Trophoblast cell (in vitro differentiated cells and primary cell): ENCODE results near the gene ZNF683.
A peak's percentile ranks its signal among the peaks of the same experiment; 100 is the strongest.

Source experiments
- DNase-seq, 2 donors: peaks; one replicate each; pipeline ENCODE4 v3.0.0-alpha.2; 2016
- H2AFZ ChIP-seq: 2 replicates; pipeline ENCODE4 v1.6.1; 2013; ENCODE audit warnings: low read length, moderate library complexity, mild to moderate bottlenecking; ENCODE audit not compliant: insufficient read depth, poor library complexity
- H2AK5ac ChIP-seq: 2 replicates; pipeline ENCODE4 v1.6.1; 2013; ENCODE audit warnings: mild to moderate bottlenecking, low read length
- H2BK120ac ChIP-seq: 2 replicates; pipeline ENCODE4 v1.6.1; 2013; ENCODE audit warnings: low read length, mild to moderate bottlenecking, moderate library complexity; ENCODE audit not compliant: insufficient read depth, poor library complexity
- H2BK12ac ChIP-seq: 2 replicates; pipeline ENCODE4 v1.6.1; 2013; ENCODE audit warnings: mild to moderate bottlenecking, low read length, moderate library complexity
- H2BK5ac ChIP-seq: 2 replicates; pipeline ENCODE4 v1.6.1; 2013; ENCODE audit warnings: low read length, low read depth, moderate library complexity, mild to moderate bottlenecking; ENCODE audit not compliant: poor library complexity
- H3K14ac ChIP-seq: 2 replicates; pipeline ENCODE4 v1.6.1; 2013; ENCODE audit warnings: mild to moderate bottlenecking, low read length
- H3K18ac ChIP-seq: 2 replicates; pipeline ENCODE4 v1.6.1; 2013; ENCODE audit warnings: mild to moderate bottlenecking, low read length
- H3K23ac ChIP-seq: 2 replicates; pipeline ENCODE4 v1.6.1; 2013; ENCODE audit warnings: low read length
- H3K27ac ChIP-seq: 2 replicates; pipeline ENCODE4 v1.5.1; 2013; ENCODE audit warnings: low read depth, mild to moderate bottlenecking, inconsistent platforms, low read length, moderate library complexity
- H3K27me3 ChIP-seq: 2 replicates; pipeline ENCODE4 v1.6.1; 2013; ENCODE audit warnings: inconsistent platforms, mild to moderate bottlenecking, low read length, moderate library complexity; ENCODE audit not compliant: insufficient read depth
- H3K36me3 ChIP-seq, 2 experiments: 1 replicate in 1 of 2; 2 replicates in 1 of 2; pipeline ENCODE4 v1.6.1; 2013; ENCODE audit warnings: low read length in 2 of 2, mild to moderate bottlenecking in 2 of 2, moderate library complexity in 1 of 2; ENCODE audit not compliant: insufficient read depth in 2 of 2, control insufficient read depth in 1 of 2
- H3K4ac ChIP-seq: 2 replicates; pipeline ENCODE4 v1.6.1; 2013; ENCODE audit warnings: low read depth, mild to moderate bottlenecking, low read length, moderate library complexity
- H3K4me1 ChIP-seq, 2 experiments: 1 replicate in 1 of 2; 2 replicates in 1 of 2; pipeline ENCODE4 v1.6.1; 2013; ENCODE audit warnings: low read length in 2 of 2, mild to moderate bottlenecking in 2 of 2, moderate library complexity in 1 of 2; ENCODE audit not compliant: insufficient read depth in 2 of 2, control insufficient read depth in 1 of 2
- H3K4me2 ChIP-seq: 2 replicates; pipeline ENCODE4 v1.6.1; 2013; ENCODE audit warnings: inconsistent platforms, mild to moderate bottlenecking, low read length, moderate library complexity
- H3K4me3 ChIP-seq: 2 replicates; pipeline ENCODE4 v1.5.1; 2013; ENCODE audit warnings: mild to moderate bottlenecking, low read depth, low read length, inconsistent platforms
- H3K79me1 ChIP-seq: one replicate; pipeline ENCODE4 v1.6.1; 2013; ENCODE audit warnings: low read length
- H3K79me2 ChIP-seq: 2 replicates; pipeline ENCODE4 v1.6.1; 2013; ENCODE audit warnings: low read length, mild to moderate bottlenecking; ENCODE audit not compliant: control insufficient read depth, insufficient read depth, poor library complexity
- H3K9ac ChIP-seq: 2 replicates; pipeline ENCODE4 v1.6.1; 2013; ENCODE audit warnings: mild to moderate bottlenecking, low read length
- H3K9me3 ChIP-seq: 2 replicates; pipeline ENCODE4 v1.6.1; 2013; ENCODE audit warnings: low read depth, mild to moderate bottlenecking, control low read depth, inconsistent platforms, low read length; ENCODE audit not compliant: insufficient read depth
- H4K12ac ChIP-seq: 2 replicates; pipeline ENCODE4 v1.6.1; 2013; ENCODE audit warnings: low read depth, mild to moderate bottlenecking, low read length, moderate library complexity
- H4K8ac ChIP-seq: 2 replicates; pipeline ENCODE4 v1.6.1; 2013; ENCODE audit warnings: low read depth, mild to moderate bottlenecking, low read length, moderate library complexity
- H4K91ac ChIP-seq: one replicate; pipeline ENCODE4 v1.6.1; 2013; ENCODE audit warnings: low read depth, mild to moderate bottlenecking, low read length, moderate library complexity
- WGBS: extraction: QIAGEN DNeasy Blood & Tissue Kit; methylation state at CpG from one replicate; pipeline ENCODE4 v1.1.7; 2013; ENCODE audit warnings: missing lambda C conversion rate; ENCODE audit not compliant: insufficient read length, insufficient coverage; ENCODE audit errors: extremely low coverage; 5-methylcytosine and 5-hydroxymethylcytosine counted together

Gene ZNF683

GRCh38 chr1:26362331-26362730 lies 10.2 kb downstream of the ZNF683 start:
- no CpG with 5 or more reads among the region's 3 CpGs for WGBS
- H2BK5ac ChIP-seq: no peak overlapping the region

GRCh38 chr1:26361605-26362122 lies 10.9 kb downstream of the ZNF683 start:
- DNase-seq: no peak
- Histone ChIP-seq H3K18ac (no peak overlapping the region), H3K4me1 (peaks cover 7 to 8% of the 10 kb centered on the region in 2 experiments), H3K79me1 (peaks cover 7% of the 10 kb centered on the region), H3K9me3 (peaks cover 2% of the 10 kb centered on the region), H3K27me3 (peaks cover 10% of the 10 kb centered on the region), H2BK120ac (no peak overlapping the region), H4K8ac (no peak overlapping the region), H3K27ac (no peak overlapping the region), H4K12ac (no peak overlapping the region), H4K91ac (no peak overlapping the region), H2AFZ (no peak overlapping the region), H3K4ac (no peak overlapping the region), H3K14ac (no peak overlapping the region), H3K23ac (no peak overlapping the region), H3K36me3 (no peaks in the 10 kb centered on the region), H3K79me2 (no peaks in the 10 kb centered on the region), H2BK12ac (no peak overlapping the region), H3K4me2 (no peak overlapping the region), H3K9ac (no peak overlapping the region), H3K4me3 (no peak overlapping the region), H2AK5ac (no peak overlapping the region), H2BK5ac (no peak overlapping the region)
- WGBS: no CpG with 5 or more reads among the region's 12 CpGs

More at GRCh38 chr1:26362331-26362730, 10.2 kb downstream of the ZNF683 start:
- Histone ChIP-seq H4K91ac (no peak overlapping the region), H3K79me2 (no peaks in the 10 kb centered on the region), H2AK5ac (no peak overlapping the region), H3K23ac (no peak overlapping the region), H4K12ac (no peak overlapping the region), H2AFZ (no peak overlapping the region), H3K79me1 (peaks cover 7% of the 10 kb centered on the region), H2BK120ac (no peak overlapping the region), H3K4me3 (no peak overlapping the region), H3K18ac (no peak overlapping the region), H2BK12ac (no peak overlapping the region), H3K14ac (no peak overlapping the region), H3K27me3 (peaks cover 10% of the 10 kb centered on the region), H3K4ac (no peak overlapping the region), H3K27ac (no peak overlapping the region), H3K9ac (no peak overlapping the region), H3K4me1 (peaks cover 7 to 8% of the 10 kb centered on the region in 2 experiments), H4K8ac (no peak overlapping the region), H3K36me3 (no peaks in the 10 kb centered on the region), H3K9me3 (peaks cover 2% of the 10 kb centered on the region), H3K4me2 (no peak overlapping the region)
- DNase-seq: no peak

- no CpG with 5 or more reads among the region's 27 CpGs for WGBS
Observed at GRCh38 chr1:26360807-26361604, 11.5 kb downstream of the ZNF683 start.

GRCh38 chr1:26359981-26360806 lies 12.4 kb downstream of the ZNF683 start:
- H3K79me1 ChIP-seq: peaks cover 7% of the 10 kb centered on the region
- H3K4me2 ChIP-seq: peak overlapping the region; percentile 50
- H3K27me3 ChIP-seq: peaks cover 10% of the 10 kb centered on the region
- H3K79me2 ChIP-seq: no peaks in the 10 kb centered on the region
- peaks cover 7 to 8% of the 10 kb centered on the region in 2 experiments for H3K4me1 ChIP-seq
- H2AFZ ChIP-seq: peak overlapping the region; percentile 5
- no peak overlapping the region for H2BK12ac ChIP-seq
- peaks cover 2% of the 10 kb centered on the region for H3K9me3 ChIP-seq
- no peak overlapping the region for H4K12ac ChIP-seq
- DNase-seq: peak; percentile 75 to 84
- no peak overlapping the region for H2AK5ac ChIP-seq
- peak overlapping the region; percentile 27 for H3K4me3 ChIP-seq
- peak overlapping the region; percentile 20 for H3K18ac ChIP-seq
- H2BK120ac ChIP-seq: peak overlapping the region; percentile 34
- WGBS: no CpG with 5 or more reads among the region's 67 CpGs
- H3K23ac ChIP-seq: no peak overlapping the region
- no peaks in the 10 kb centered on the region for H3K36me3 ChIP-seq
- no peak overlapping the region for H3K14ac ChIP-seq
- no peak overlapping the region for H3K9ac ChIP-seq
- peak overlapping the region; percentile 39 for H4K8ac ChIP-seq
- no peak overlapping the region for H3K27ac ChIP-seq
- H4K91ac ChIP-seq: peak overlapping the region; percentile 55
- H3K4ac ChIP-seq: no peak overlapping the region
- no peak overlapping the region for H2BK5ac ChIP-seq

More at GRCh38 chr1:26360807-26361604, 11.5 kb downstream of the ZNF683 start:
- H2BK5ac ChIP-seq: no peak overlapping the region
- no peak overlapping the region for H4K91ac ChIP-seq
- H2BK12ac ChIP-seq: no peak overlapping the region
- peaks cover 7 to 8% of the 10 kb centered on the region in 2 experiments for H3K4me1 ChIP-seq
- peaks cover 7% of the 10 kb centered on the region for H3K79me1 ChIP-seq
- no peak overlapping the region for H3K4ac ChIP-seq
- no peak overlapping the region for H3K27ac ChIP-seq
- H3K79me2 ChIP-seq: no peaks in the 10 kb centered on the region
- H3K14ac ChIP-seq: no peak overlapping the region
- H2BK120ac ChIP-seq: no peak overlapping the region
- no peaks in the 10 kb centered on the region for H3K36me3 ChIP-seq
- H3K27me3 ChIP-seq: peaks cover 10% of the 10 kb centered on the region
- H4K8ac ChIP-seq: no peak overlapping the region
- H3K23ac ChIP-seq: no peak overlapping the region
- peak overlapping the region; percentile 50 for H3K4me2 ChIP-seq
- H3K4me3 ChIP-seq: no peak overlapping the region
- H2AK5ac ChIP-seq: no peak overlapping the region
- peaks cover 2% of the 10 kb centered on the region for H3K9me3 ChIP-seq
- DNase-seq: no peak
- no peak overlapping the region for H3K9ac ChIP-seq
- no peak overlapping the region for H3K18ac ChIP-seq
- H4K12ac ChIP-seq: no peak overlapping the region
- H2AFZ ChIP-seq: no peak overlapping the region
